ENCODE data around the gene PHACTR2.
"Not testable (repeated sequence)": the region's sequence is repeated elsewhere in the genome, so short reads cannot be mapped to it uniquely, and the experiment has no call there.

GRCh38 chr6:143851706-143852105, 173.9 kb downstream of the PHACTR2 start:
- not testable (repeated sequence) for TF ChIP-seq CTCF (IDR thresholded peaks at IDR 0.05; ENCODE audit: borderline replicate concordance, extremely low read depth, low read length, poor library complexity, severe bottlenecking); EZH2 (IDR thresholded peaks at IDR 0.05; ENCODE audit: borderline replicate concordance, low read depth, low read length, severe bottlenecking)
